ENCODE measurements around the gene TBL1X.

GRCh38 chrX:9706421-9706820 lies 241.6 kb downstream of the TBL1X start:
- TF ChIP-seq POLR2A (IDR thresholded peaks at IDR 0.05) = no peak
- TF ChIP-seq, protein P1, sequence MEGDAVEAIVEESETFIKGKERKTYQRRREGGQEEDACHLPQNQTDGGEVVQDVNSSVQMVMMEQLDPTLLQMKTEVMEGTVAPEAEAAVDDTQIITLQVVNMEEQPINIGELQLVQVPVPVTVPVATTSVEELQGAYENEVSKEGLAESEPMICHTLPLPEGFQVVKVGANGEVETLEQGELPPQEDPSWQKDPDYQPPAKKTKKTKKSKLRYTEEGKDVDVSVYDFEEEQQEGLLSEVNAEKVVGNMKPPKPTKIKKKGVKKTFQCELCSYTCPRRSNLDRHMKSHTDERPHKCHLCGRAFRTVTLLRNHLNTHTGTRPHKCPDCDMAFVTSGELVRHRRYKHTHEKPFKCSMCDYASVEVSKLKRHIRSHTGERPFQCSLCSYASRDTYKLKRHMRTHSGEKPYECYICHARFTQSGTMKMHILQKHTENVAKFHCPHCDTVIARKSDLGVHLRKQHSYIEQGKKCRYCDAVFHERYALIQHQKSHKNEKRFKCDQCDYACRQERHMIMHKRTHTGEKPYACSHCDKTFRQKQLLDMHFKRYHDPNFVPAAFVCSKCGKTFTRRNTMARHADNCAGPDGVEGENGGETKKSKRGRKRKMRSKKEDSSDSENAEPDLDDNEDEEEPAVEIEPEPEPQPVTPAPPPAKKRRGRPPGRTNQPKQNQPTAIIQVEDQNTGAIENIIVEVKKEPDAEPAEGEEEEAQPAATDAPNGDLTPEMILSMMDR (IDR thresholded peaks at IDR 0.05) = no peak
